Thymus (tissue), 11 donors: ENCODE data around the gene COPA. TPM values are rescaled to one million over a fixed set of nuclear protein-coding genes. Genes with fewer than 3 reads are reported as not detected.

Source experiments
- DNase-seq, 9 donors: peaks; one replicate each; pipeline ENCODE4 v3.0.0-alpha.2; 2013; ENCODE audit warnings: low spot score in 9 of 9, low read depth in 6 of 9, missing footprints in 1 of 9
- H3K27ac ChIP-seq, 2 donors: one replicate each; pipeline ENCODE4 v1.5.1; 2013; ENCODE audit warnings: control low read depth in 1 of 2, low read depth in 1 of 2, low read length in 1 of 2, mild to moderate bottlenecking in 1 of 2, moderate library complexity in 1 of 2
- H3K27me3 ChIP-seq, 2 donors: one replicate each; pipeline ENCODE4 v1.5.1; 2013; ENCODE audit warnings: low read length in 1 of 2; ENCODE audit not compliant: control insufficient read depth in 2 of 2, insufficient read depth in 1 of 2
- H3K36me3 ChIP-seq, 2 donors: one replicate each; pipeline ENCODE4 v1.5.1; 2013; ENCODE audit warnings: low read length in 1 of 2, mild to moderate bottlenecking in 1 of 2, moderate library complexity in 1 of 2; ENCODE audit not compliant: control insufficient read depth in 2 of 2, insufficient read depth in 2 of 2
- H3K4me1 ChIP-seq, 2 donors: one replicate each; pipeline ENCODE4 v1.5.1; 2013; ENCODE audit warnings: low read length in 2 of 2; ENCODE audit not compliant: control insufficient read depth in 2 of 2, insufficient read depth in 2 of 2
- H3K4me3 ChIP-seq, 2 donors: one replicate each; pipeline ENCODE4 v1.5.1; 2013; ENCODE audit warnings: low read length in 2 of 2, control low read depth in 1 of 2, mild to moderate bottlenecking in 1 of 2
- H3K9me3 ChIP-seq, 2 donors: one replicate each; pipeline ENCODE4 v1.5.1; 2013; ENCODE audit warnings: low read length in 1 of 2, mild to moderate bottlenecking in 1 of 2; ENCODE audit not compliant: control insufficient read depth in 2 of 2, insufficient read depth in 1 of 2
- WGBS: extraction: QIAGEN DNeasy Blood & Tissue Kit; methylation state at CpG from one replicate; pipeline ENCODE4 v1.1.7; 2013; 5-methylcytosine and 5-hydroxymethylcytosine counted together
- polyA plus RNA-seq: library from polyadenylated mRNA; stranded (reverse); fragments of 200-250 nt; gene quantifications from one replicate; pipeline ENCODE4 v1.2.3, GENCODE V29; 2013
- total RNA-seq: library from RNA; stranded (reverse); fragments of 120-200 nt; gene quantifications from one replicate; pipeline ENCODE4 v1.2.4, GENCODE V29; 2013
- donor health status: healthy.

The COPA gene
- total and polyA plus RNA-seq, 2 donors, result 61.5 to 80.2 TPM

DNA sequence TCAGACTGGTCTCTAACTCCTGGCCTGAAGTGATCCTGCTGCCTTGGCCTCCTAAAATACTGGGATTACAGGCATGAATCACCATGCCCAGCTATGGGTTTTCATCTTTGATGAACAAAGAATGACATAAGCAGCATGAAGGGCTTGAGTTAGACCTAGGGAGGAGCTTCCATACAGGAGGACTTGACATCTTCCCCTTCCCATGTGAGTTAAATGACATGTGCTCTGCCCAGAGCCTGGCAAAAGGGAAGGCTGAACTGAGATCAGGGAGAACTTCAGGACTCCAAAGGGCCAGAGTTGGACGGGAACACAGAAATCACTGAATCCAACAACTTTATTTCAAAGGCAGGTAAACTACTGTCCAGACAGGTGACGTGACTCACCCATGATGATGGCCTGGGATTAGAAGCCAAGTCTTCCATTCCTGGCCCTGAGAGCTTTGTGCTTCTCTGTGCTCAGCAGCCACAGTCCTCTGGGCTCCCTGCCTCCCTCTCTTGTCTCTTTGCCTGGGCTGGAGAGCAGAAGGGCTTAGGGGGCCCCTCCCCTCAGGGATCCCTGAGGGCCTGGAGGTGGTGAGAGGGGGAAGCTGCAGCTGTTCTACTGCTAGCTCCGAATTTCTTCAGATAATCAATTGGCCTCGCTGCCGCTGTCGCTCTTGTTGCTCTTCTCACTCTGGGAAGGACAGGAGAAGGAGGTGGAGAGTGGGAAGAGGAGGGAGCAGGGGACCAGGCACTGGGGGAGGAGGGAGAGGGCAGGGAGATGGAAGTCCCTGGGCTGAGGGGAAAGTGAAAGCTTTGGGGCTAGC is 31.5 kb upstream of the COPA start:
- no peak for DNase-seq
- H3K27ac ChIP-seq, result no peak overlapping the region
- peaks cover 5 to 18% of the 10 kb centered on the region in 2 donors for H3K4me1 ChIP-seq
- no peaks in the 10 kb centered on the region for H3K36me3 ChIP-seq
- no peak overlapping the region for H3K4me3 ChIP-seq
- WGBS, result 88% methylated on average over 6 of the region's 6 CpGs
- H3K27me3 ChIP-seq, result peaks cover 0 to 3% of the 10 kb centered on the region in 2 donors
- no peaks in the 10 kb centered on the region for H3K9me3 ChIP-seq

DNA sequence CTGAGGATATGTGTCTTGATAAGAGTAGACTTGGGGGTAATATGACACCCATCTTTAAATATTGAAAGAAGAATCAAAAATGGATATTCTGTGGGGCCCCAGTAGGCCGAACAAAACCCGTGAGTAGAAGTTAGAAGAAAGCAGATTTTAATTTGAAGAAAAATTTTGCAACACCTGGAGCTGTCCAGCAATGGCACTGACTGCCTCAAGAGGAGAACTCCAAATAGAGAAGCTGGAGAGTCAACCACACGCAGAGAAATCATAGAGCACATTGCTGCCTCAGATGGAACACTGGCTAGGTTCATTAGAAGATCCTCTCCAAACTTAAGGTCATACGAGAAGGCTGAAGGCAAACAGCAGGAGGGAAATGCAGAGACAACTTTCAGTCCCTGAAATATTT is 30.6 kb upstream of the COPA start:
- peaks cover 5 to 18% of the 10 kb centered on the region in 2 donors for H3K4me1 ChIP-seq
- 96% methylated on average over 4 of the region's 4 CpGs for WGBS
- H3K27me3 ChIP-seq, result no peaks in the 10 kb centered on the region
- no peak overlapping the region for H3K4me3 ChIP-seq
- no peaks in the 10 kb centered on the region for H3K9me3 ChIP-seq
- DNase-seq, result no peak
- no peak overlapping the region for H3K27ac ChIP-seq
- no peaks in the 10 kb centered on the region for H3K36me3 ChIP-seq

DNA sequence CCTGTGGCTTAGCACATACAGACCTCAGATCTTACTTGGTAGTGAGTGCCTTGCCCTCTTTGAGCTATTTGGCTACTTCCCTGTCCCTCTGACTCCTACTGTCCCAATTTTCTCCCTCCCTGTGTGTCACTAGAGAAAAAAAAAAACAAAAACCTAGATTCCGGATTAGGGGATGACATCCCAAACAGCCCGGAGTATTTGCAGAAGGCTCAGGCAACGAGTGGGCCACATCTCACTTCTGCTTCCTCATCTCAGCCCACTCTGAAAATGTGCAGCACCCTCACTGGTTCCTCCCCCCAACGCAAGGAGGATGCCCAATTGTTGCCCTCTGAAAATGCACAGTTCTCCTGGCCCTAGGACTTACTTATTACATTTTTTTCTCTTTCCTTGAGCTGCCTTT is 28.7 kb upstream of the COPA start:
- Histone ChIP-seq H3K36me3 (no peaks in the 10 kb centered on the region), H3K4me1 (peaks cover 5 to 18% of the 10 kb centered on the region in 2 donors), H3K4me3 (no peak overlapping the region), H3K27ac (no peak overlapping the region), H3K9me3 (no peaks in the 10 kb centered on the region), H3K27me3 (peaks cover 0 to 3% of the 10 kb centered on the region in 2 donors)
- no peak for DNase-seq
- 93% methylated on average over 4 of the region's 4 CpGs for WGBS

DNA sequence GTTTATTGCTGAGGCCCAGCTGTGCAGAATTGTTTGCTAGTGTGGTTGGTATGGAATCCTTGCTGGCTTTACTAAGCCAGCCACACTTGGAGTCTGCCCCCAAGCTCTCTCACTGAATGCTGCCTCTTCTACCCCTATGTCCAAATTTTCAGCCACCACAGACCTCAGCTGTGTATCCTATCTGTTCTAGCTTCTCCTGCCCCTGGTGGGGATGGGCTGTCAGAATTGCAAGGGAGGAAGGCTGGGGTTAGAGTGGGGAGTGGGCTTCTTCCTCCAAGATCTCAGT is 28.2 kb upstream of the COPA start:
- Histone ChIP-seq H3K4me1 (peaks cover 5 to 16% of the 10 kb centered on the region in 2 donors), H3K4me3 (no peak overlapping the region), H3K36me3 (no peaks in the 10 kb centered on the region), H3K27me3 (peaks cover 0 to 3% of the 10 kb centered on the region in 2 donors), H3K9me3 (no peaks in the 10 kb centered on the region), H3K27ac (no peak overlapping the region)
- no peak for DNase-seq

DNA sequence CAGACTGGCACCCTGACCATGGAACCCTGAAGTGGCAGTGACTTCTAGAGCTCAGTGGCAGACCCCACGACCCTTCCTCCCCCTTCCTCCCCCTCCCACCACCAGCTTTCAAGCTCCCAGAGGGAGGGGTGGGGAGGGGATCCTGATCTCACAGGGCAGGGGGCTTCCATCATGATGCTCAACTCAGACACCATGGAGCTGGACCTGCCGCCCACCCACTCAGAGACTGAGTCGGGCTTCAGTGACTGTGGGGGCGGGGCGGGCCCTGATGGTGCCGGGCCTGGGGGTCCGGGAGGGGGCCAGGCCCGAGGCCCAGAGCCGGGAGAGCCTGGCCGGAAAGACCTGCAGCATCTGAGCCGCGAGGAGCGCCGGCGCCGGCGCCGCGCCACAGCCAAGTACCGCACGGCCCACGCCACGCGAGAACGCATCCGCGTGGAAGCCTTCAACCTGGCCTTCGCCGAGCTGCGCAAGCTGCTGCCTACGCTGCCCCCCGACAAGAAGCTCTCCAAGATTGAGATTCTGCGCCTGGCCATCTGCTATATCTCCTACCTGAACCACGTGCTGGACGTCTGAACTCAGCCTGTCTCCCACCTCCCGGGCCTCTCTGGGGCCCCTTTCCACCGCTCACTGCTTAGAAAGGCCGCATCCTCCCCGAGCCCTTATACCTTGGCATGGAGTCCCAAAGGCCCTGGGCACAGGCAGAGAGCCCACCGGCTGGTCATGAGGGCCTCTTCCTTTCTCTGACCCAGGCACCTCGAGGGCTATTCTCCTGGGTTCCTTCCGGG is 27.7 kb upstream of the COPA start:
- H3K36me3 ChIP-seq, result no peaks in the 10 kb centered on the region
- no peak for DNase-seq
- H3K27me3 ChIP-seq, result peaks cover 0 to 3% of the 10 kb centered on the region in 2 donors
- H3K4me3 ChIP-seq, result no peak overlapping the region
- 92% methylated on average over 42 of the region's 42 CpGs for WGBS
- no peak overlapping the region for H3K27ac ChIP-seq
- no peaks in the 10 kb centered on the region for H3K9me3 ChIP-seq
- peaks cover 0 to 10% of the 10 kb centered on the region in 2 donors for H3K4me1 ChIP-seq

DNA sequence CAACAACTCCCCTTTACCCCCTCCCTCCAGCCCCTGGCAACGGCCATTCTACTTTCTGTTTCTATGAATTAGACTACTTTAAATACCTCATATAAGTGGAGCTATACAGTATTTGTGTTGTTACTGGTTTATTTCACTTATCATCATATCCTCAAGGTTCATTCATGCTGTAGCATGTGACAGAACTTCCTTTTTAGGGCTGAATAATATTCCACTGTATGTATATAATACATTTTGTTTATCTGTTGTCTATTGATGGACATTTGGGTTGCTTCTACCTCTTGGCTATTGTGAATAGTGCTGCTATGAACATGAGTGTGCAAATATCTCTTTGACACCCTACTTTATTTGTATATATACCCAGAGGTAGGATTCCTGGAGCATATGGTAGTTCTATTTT is 26.0 kb upstream of the COPA start:
- H3K27me3 ChIP-seq, result peaks cover 0 to 3% of the 10 kb centered on the region in 2 donors
- no peaks in the 10 kb centered on the region for H3K36me3 ChIP-seq
- no peak overlapping the region for H3K27ac ChIP-seq
- H3K4me1 ChIP-seq, result no peaks in the 10 kb centered on the region
- no peak for DNase-seq
- WGBS, result 76% methylated on average over 1 of the region's 1 CpG
- no peaks in the 10 kb centered on the region for H3K9me3 ChIP-seq
- H3K4me3 ChIP-seq, result no peak overlapping the region

DNA sequence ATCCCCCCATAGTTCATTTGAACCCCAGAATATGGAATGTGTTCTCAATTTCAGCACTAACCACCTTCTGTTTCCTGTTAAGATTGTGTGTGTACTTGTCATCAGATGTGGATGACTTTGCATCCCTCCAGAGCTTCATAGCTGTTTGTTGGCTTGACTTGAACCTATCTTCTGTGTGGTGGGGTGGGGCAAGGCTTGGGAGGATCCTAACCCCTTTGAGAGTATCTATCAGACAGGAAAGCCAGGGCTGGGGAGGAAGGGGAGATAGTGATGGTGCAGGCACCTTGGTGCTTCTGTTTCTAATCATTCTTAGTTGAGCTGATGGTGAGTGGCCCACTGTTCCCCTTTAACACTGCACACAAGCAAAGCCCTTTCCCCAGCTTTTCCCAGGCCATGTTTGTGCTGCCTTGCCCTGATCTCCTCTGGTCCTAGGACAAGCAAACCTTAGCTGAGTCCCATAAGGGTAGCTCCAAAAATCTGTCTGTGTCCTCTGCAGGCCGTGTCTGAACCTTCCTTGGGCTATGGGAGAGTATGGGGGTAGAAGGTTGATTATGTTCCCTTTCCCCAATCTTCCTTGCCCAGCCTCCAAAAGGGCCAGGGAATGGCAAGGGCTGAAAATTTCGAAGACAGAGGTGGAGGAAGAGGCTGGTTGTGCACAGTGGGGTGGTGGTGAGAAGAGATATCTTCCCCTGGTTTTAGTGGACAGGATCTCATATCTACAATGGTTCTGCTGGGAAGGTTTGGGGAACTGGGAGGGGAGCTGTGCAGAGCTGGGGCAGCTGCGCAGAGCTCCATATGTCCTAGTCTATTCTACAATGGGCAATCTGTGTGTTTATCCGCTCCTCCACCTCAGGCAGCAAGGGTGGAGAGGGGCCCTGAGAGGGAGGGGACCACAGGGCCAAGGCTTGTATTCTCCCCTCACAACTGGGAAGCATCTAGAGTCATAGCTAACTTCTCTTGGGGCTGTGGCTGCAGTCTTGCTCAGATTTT is 25.2 kb upstream of the COPA start:
- H3K27me3 ChIP-seq, result peaks cover 0 to 3% of the 10 kb centered on the region in 2 donors
- WGBS, result 93% methylated on average over 4 of the region's 4 CpGs
- DNase-seq, result no peak
- H3K27ac ChIP-seq, result no peak overlapping the region
- H3K9me3 ChIP-seq, result no peaks in the 10 kb centered on the region
- H3K4me3 ChIP-seq, result no peak overlapping the region
- no peaks in the 10 kb centered on the region for H3K4me1 ChIP-seq
- no peaks in the 10 kb centered on the region for H3K36me3 ChIP-seq

DNA sequence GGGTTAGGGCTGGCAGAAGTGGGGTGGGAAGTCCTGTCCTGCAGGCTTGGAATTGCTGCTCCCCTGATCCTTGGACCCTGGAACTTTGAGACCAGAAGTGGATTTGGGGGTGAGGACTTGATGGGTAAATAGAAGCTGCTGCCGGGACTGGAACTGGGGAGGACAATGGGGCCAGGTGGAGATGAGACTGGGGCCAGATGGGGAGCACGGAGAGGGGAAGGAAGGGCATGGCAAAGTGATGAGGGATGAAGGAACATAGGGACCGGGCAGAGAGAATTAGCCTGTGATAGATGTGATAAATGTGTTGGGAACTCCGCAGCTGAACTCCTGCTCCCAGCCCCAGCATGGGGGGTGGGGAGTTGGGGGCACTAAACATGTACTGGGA is 24.5 kb upstream of the COPA start:
- WGBS, result 59% methylated on average over 4 of the region's 4 CpGs
- Histone ChIP-seq H3K36me3 (no peaks in the 10 kb centered on the region), H3K4me3 (no peak overlapping the region), H3K4me1 (no peaks in the 10 kb centered on the region), H3K9me3 (no peaks in the 10 kb centered on the region), H3K27me3 (peaks cover 0 to 3% of the 10 kb centered on the region in 2 donors), H3K27ac (no peak overlapping the region)
- no peak for DNase-seq
